Activated naive CD8-positive, alpha-beta T cell treated with anti-CD3 and anti-CD28 coated beads for 36 hours (primary cell): ENCODE measurements around the gene NUDT10. TPM values are rescaled to one million over a fixed set of nuclear protein-coding genes. Genes with fewer than 3 reads are reported as not detected.
"Not testable (repeated sequence)": the region's sequence is repeated elsewhere in the genome, so short reads cannot be mapped to it uniquely, and the experiment has no call there.

ENCODE experiments used
- DNase-seq: peaks from one replicate; pipeline ENCODE4 v3.0.0; 2021
- H3K27ac Mint-ChIP-seq: one replicate; pipeline ENCODE4 v1.8.0; 2022; ENCODE audit warnings: mild to moderate bottlenecking, moderate library complexity, mixed read lengths
- H3K27me3 Mint-ChIP-seq: one replicate; pipeline ENCODE4 v1.8.0; 2022; ENCODE audit warnings: mild to moderate bottlenecking, mixed read lengths
- H3K36me3 Mint-ChIP-seq: one replicate; pipeline ENCODE4 v1.8.0; 2021; ENCODE audit warnings: mild to moderate bottlenecking, mixed read lengths
- H3K4me1 Mint-ChIP-seq: one replicate; pipeline ENCODE4 v1.8.0; 2021; ENCODE audit warnings: mixed read lengths
- H3K4me3 Mint-ChIP-seq: one replicate; pipeline ENCODE4 v1.8.0; 2022; ENCODE audit warnings: mild to moderate bottlenecking, moderate library complexity, mixed read lengths
- H3K9me3 Mint-ChIP-seq: one replicate; pipeline ENCODE4 v1.8.0; 2022; ENCODE audit warnings: mixed read lengths
- total RNA-seq, 2 experiments: library from RNA; stranded (reverse); gene quantifications; one replicate each; pipeline ENCODE4 v1.2.3, GENCODE V29; 2021

Gene NUDT10
- 1 to 10 TPM; 2.7 to 2.9 TPM for total RNA-seq

GRCh38 chrX:51332188-51332942 lies at the start of gene NUDT10:
Gene NUDT10, plus strand, starts transcription at chrX:51332822. Its CDS starts 144 bp downstream, at chrX:51332966.
- H3K4me1 Mint-ChIP-seq: peaks cover 5% of the 10 kb centered on the region
- H3K27ac Mint-ChIP-seq: peak within 1 kb of the TSS; percentile 82

GRCh38 chrX:51292421-51292820 lies 40.2 kb upstream of the NUDT10 start:
- H3K4me3 Mint-ChIP-seq: no peak overlapping the region
- no peaks in the 10 kb centered on the region for H3K4me1 Mint-ChIP-seq
- H3K9me3 Mint-ChIP-seq: peaks cover 2% of the 10 kb centered on the region
- no peaks in the 10 kb centered on the region for H3K27me3 Mint-ChIP-seq
- no peak overlapping the region for H3K27ac Mint-ChIP-seq
- peaks cover 10% of the 10 kb centered on the region for H3K36me3 Mint-ChIP-seq
- no peak for DNase-seq

More at GRCh38 chrX:51332188-51332942, at the start of gene NUDT10:
- Mint-ChIP-seq H3K4me3 (peak within 1 kb of the TSS; percentile 86), H3K36me3 (no peaks in the 10 kb centered on the region), H3K9me3 (no peaks in the 10 kb centered on the region), H3K27me3 (no peaks in the 10 kb centered on the region)
- peak; percentile 60 for DNase-seq

GRCh38 chrX:51296138-51296537 lies 36.5 kb upstream of the NUDT10 start:
- no peak for DNase-seq
- H3K27me3 Mint-ChIP-seq: no peaks in the 10 kb centered on the region
- H3K4me1 Mint-ChIP-seq: no peaks in the 10 kb centered on the region
- peaks cover 19% of the 10 kb centered on the region for H3K36me3 Mint-ChIP-seq
- peaks cover under 1% of the 10 kb centered on the region for H3K9me3 Mint-ChIP-seq
- H3K4me3 Mint-ChIP-seq: no peak overlapping the region
- no peak overlapping the region for H3K27ac Mint-ChIP-seq

GRCh38 chrX:51316271-51316670 lies 16.4 kb upstream of the NUDT10 start:
- no peak for DNase-seq
- H3K9me3 Mint-ChIP-seq: no peaks in the 10 kb centered on the region
- H3K36me3 Mint-ChIP-seq: peaks cover 12% of the 10 kb centered on the region
- no peak overlapping the region for H3K27ac Mint-ChIP-seq
- no peak overlapping the region for H3K4me3 Mint-ChIP-seq
- H3K27me3 Mint-ChIP-seq: no peaks in the 10 kb centered on the region
- no peaks in the 10 kb centered on the region for H3K4me1 Mint-ChIP-seq

GRCh38 chrX:51332943-51333785 lies 542 bp downstream of the NUDT10 start:
- not testable (repeated sequence) for H3K27me3 Mint-ChIP-seq, H3K36me3 Mint-ChIP-seq, H3K9me3 Mint-ChIP-seq, H3K4me1 Mint-ChIP-seq
- Mint-ChIP-seq H3K4me3 (peak overlapping the region; percentile 86), H3K27ac (peak overlapping the region; percentile 82)
- peak; percentile 5 for DNase-seq

GRCh38 chrX:51334276-51334675 lies 1.7 kb downstream of the NUDT10 start:
- Mint-ChIP-seq H3K4me3 (peak overlapping the region; percentile 54), H3K4me1 (peaks cover 5% of the 10 kb centered on the region), H3K9me3 (no peaks in the 10 kb centered on the region), H3K36me3 (no peaks in the 10 kb centered on the region), H3K27ac (no peak overlapping the region), H3K27me3 (no peaks in the 10 kb centered on the region)
- DNase-seq: no peak

- Mint-ChIP-seq H3K36me3 (no peaks in the 10 kb centered on the region), H3K27ac (no peak overlapping the region), H3K27me3 (no peaks in the 10 kb centered on the region), H3K4me3 (no peak overlapping the region), H3K9me3 (no peaks in the 10 kb centered on the region), H3K4me1 (peaks cover 5% of the 10 kb centered on the region)
- peak; percentile 5 for DNase-seq
Observed at GRCh38 chrX:51336584-51336983, 4.0 kb downstream of the NUDT10 start.

GRCh38 chrX:51361251-51361650 lies 28.6 kb downstream of the NUDT10 start:
- Mint-ChIP-seq H3K4me3 (no peak overlapping the region), H3K27ac (no peak overlapping the region), H3K36me3 (peaks cover 26% of the 10 kb centered on the region), H3K4me1 (no peaks in the 10 kb centered on the region), H3K27me3 (no peaks in the 10 kb centered on the region), H3K9me3 (peaks cover 10% of the 10 kb centered on the region)
- DNase-seq: no peak

GRCh38 chrX:51376672-51377071 lies 44.0 kb downstream of the NUDT10 start:
- DNase-seq: no peak
- H3K4me1 Mint-ChIP-seq: peaks cover 7% of the 10 kb centered on the region

More at GRCh38 chrX:51376672-51377071, 44.0 kb downstream of the NUDT10 start:
- Mint-ChIP-seq H3K27ac (no peak overlapping the region), H3K9me3 (no peaks in the 10 kb centered on the region), H3K36me3 (peaks cover 10% of the 10 kb centered on the region), H3K4me3 (no peak overlapping the region), H3K27me3 (no peaks in the 10 kb centered on the region)

Other genes with a start within 250 kb of the NUDT10 start
- 1 to 10 TPM; 3.2 to 3.9 TPM for gene NUDT11, start 163.8 kb downstream of the NUDT10 start, total RNA-seq